Stimulated activated CD8-positive, alpha-beta memory T cell treated with anti-CD3 and anti-CD28 coated beads, Interleukin-12 subunit alpha, Interleukin-12 subunit beta, amount 100 ng/mL, for 4 hours (primary cell): Measurements from ENCODE around the gene RTN4.

Experiments used
- DNase-seq: peaks from one replicate; pipeline ENCODE4 v3.0.0-alpha.2; 2020; ENCODE audit warnings: low read depth

Gene RTN4

DNA sequence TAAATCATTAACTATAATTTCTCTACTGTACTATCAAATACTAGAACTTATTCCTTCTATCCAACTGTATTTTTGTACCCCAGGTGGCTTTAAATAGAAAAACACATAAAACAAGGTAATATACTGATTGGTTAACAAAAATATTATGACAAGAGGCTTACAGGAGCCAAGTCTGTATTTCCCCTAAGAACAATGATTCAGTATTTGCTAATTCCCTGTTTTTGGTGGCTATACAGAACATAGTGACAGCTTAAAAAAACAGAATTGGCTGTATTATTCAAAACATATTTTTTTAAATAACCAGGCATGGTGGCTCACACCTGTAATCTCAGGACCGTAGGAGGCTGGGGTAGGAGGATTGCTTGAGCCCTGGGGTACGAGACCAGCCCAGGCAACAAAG lies 16.3 kb downstream of the RTN4 start:
- no peak for DNase-seq

- DNase-seq, result no peak
Observed at GRCh38 chr2:55033076-55033742, 17.0 kb downstream of the RTN4 start.

GRCh38 chr2:55031505-55031904 lies 18.7 kb downstream of the RTN4 start:
- DNase-seq, result no peak

- DNase-seq, result no peak
Observed at GRCh38 chr2:55030766-55031165, 19.5 kb downstream of the RTN4 start.

DNA sequence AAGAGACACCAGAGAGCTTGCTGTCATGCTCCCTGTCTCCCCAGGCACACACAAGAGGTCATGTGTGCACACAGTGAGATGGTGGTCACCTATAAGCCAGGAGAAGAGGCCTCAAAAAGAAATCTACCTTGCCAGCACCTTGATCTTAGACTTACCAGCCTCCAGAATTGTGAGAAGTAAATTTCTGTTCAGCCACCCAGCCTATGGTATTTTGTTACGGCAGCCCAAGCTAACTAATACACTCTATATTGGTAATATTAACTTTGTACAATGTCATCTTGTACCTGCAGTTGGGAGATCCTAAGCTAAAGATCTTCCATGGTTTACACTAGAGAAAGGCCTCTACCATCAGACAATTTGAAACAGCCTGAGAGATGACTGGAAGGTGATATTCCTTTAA lies 21.2 kb downstream of the RTN4 start:
- DNase-seq, result no peak

DNA sequence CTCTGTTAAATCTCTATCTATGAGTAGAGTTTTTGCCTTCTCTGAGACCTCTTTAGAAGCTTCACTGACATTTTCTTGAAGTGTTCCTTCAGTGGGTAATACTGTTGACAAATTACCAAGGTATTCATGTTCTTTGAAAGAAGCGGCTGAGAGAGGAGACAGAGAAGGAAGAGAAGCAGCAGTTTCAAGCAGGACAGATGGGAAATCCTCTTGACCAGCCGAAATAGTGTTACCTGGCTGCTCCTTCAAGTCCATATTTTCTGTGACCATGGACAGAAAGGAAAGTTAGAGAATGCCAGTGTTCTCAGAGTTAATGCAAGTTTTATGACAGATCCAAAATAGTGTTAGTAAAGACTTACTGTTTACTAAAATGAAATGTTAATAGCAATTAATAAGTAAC lies 23.0 kb downstream of the RTN4 start:
- DNase-seq, result no peak

DNA sequence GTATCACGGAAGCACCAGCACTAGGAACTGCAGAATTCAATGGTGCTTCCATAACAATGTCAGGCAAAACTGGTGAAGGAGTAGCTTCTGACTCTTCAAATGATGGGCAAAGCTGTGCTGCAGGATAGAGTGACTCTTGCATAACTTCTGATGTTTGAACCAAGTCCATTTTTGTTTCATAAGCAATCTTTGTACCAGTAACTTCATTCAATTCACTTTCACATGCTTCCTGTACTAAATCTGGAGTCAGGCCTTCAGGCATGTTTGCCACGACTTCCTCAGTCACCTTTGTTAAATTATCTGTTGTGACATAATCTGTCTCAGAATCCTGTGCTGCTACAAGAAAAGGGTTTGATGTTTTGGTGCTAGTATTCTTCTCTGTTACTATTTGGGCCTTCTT lies 24.0 kb downstream of the RTN4 start:
- DNase-seq, result no peak

- no peak for DNase-seq
Observed at GRCh38 chr2:55025627-55026026, 24.6 kb downstream of the RTN4 start.

- DNase-seq, result no peak
Observed at GRCh38 chr2:55025082-55025481, 25.2 kb downstream of the RTN4 start.

DNA sequence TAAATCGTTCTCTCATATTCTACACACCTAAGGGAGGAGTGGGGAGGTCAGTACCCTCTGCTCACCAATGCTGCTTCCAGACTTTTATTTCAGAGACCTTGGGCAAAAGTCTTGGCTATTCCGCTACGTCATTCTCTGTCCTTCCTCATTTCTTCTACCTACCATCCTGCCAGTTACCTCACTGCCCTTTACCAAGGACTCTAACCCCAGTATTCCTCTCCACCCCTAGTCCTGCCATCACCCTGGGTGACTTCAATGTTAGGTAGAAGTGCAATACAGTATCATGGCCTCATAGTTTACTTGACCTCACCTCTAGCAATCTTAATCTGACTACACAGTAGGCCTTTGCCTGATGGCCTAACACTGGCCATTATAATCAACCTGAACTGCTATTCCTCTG lies 27.8 kb downstream of the RTN4 start:
- DNase-seq, result no peak

- DNase-seq, result no peak
Observed at GRCh38 chr2:55019526-55020258, 30.6 kb downstream of the RTN4 start.

GRCh38 chr2:55018619-55019018 lies 31.6 kb downstream of the RTN4 start:
- DNase-seq, result no peak

DNA sequence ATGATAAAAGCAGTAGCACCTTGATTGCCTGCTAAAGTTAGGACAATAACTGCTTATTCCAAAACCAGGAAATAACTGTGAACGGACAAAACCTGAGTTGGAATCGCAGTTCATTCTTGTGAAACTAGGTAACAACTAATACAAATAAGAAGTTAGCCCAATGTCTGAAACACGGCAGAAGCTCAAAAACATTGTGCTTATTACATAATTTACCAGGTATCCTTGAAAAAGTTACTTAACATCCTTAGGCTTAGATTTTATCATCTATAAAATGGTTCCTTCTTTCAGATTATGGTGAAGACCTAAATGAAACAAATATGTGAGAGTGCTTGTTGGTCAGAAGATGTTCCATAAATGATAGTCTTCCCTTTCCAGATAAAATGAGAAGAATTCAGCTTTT lies 32.4 kb downstream of the RTN4 start:
- DNase-seq, result no peak

DNA sequence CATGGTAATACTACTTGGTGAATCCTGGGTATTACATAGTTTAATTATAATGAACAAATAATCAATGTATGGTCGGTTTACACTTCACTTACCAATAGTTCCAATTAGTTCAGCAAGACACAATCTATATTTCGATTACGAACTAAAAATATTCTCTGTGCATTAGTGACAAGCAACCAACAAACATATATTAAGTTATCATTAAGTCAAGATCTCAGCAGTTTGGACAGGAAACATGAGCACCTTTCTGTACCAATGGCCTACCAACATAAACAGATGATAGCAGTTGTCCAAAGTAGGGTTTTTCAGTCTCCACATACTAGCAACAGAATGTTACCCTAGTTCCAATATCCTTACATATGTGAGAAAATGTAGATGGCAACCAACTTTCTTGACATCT lies 32.8 kb downstream of the RTN4 start:
- no peak for DNase-seq

DNA sequence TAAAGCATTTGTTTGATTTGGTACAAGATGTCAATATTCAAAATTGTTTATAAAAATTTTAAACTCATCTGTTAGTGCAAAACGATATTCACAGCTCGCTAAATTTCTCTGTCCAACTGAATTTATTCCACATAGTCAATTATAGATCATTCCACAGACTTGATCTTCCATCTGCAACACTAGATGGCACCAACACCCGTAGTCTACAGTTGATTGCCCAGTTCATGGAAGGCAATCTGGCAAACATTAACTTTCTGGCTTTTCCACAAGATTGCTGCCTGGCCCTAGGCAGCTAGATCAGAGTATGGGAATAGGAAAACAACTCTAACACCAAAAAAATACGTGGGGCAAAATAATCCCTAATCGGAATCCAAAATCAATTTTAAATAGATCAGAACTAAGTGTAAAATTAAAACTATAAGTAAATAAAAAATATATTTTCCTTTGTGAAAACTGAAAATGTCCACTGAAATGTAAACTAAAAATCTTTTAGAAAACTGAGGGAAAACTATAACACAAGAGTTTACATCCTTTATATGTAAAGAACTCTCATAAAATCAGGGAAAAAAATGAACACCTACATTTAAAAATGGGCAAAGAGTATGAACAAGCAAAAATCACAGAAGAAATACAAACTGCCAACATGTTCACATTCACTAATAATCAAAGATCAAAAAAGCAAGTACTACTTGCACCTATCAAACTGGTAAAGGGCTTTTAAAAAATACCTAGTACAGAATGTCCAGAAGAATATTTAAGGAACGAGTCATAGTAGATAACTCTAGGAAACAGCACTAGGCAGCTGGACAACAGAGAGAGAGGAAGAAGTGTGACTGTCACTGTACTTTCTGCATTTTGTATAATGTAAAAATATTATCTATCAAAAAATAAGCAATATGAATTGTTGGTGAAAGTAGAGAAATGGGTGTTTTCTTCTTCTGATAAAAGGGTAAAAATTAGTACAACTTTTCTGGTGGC lies 35.0 kb downstream of the RTN4 start:
- DNase-seq, result no peak

- DNase-seq, result no peak
Observed at GRCh38 chr2:55013936-55014335, 36.3 kb downstream of the RTN4 start.

DNA sequence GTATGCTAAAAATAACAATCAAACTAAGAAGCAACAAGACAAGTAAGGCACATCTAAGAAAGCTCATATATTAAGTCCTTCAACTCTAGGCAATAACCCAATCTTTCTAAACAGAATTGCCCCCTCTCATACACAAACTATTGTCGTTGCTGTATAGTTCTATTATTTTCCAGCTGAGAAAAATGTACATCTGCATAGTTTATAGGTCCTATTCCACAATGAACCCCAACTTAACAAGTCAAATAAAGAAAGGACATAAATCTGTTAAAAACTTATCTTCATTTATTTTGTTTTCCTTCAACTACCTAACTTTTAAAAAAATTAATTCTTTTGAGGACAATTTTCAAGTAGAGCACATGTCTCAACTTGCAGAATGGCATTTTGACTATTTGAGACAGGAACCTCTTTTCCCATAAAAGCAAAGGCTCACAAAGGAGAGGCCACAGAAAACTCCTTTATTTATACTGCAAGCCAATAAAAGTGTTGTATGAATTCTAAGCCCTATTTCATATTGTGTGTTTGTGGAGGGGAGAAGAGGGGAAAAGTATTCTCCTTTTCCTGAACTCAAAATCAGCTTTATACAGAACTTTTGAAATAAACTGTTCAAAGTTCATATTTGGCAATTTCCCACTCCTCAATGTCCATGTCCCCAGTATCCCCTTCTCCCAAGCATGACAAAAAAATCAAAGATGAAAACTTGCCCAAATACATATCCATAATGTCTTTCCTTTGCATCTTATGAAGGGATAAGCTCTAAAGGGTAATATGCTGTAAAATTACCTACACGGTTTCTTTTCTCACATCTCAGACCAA lies 37.4 kb downstream of the RTN4 start:
- no peak for DNase-seq

- DNase-seq, result no peak
Observed at GRCh38 chr2:55011831-55012671, 38.2 kb downstream of the RTN4 start.

GRCh38 chr2:55010915-55011314 lies 39.3 kb downstream of the RTN4 start:
- no peak for DNase-seq

DNA sequence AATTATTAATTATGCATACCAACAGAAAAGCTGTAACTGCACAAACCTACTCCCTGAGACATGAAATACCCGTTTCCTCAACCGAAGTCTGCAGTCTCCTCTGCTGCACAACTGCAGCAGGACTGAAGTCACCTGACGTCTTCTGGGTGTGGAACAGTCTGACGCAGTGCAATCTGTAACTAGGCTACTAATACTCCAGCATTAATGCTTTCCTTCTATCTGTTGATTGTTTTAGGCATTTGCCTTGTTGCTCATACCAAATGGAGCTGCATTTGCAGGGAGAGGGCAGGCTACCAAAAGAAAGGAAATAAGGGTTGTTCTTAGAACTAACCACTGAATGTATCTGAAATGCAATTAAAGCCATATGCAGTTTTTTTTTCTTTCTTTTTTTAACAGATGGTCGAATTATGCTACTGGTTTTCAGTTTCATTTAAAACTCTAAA lies 40.1 kb downstream of the RTN4 start:
- DNase-seq, result no peak
